IPS DF 4.7 (cell line): ENCODE results near the gene SIN3B.

Experiments used
- DNase-seq: peaks from one replicate; pipeline ENCODE4 v3.0.0-alpha.2; 2013; ENCODE audit warnings: low spot score; ENCODE audit errors: extremely low read depth

Gene SIN3B

GRCh38 chr19:16908759-16909158, 79.6 kb downstream of the SIN3B start:
- no peak for DNase-seq

DNA sequence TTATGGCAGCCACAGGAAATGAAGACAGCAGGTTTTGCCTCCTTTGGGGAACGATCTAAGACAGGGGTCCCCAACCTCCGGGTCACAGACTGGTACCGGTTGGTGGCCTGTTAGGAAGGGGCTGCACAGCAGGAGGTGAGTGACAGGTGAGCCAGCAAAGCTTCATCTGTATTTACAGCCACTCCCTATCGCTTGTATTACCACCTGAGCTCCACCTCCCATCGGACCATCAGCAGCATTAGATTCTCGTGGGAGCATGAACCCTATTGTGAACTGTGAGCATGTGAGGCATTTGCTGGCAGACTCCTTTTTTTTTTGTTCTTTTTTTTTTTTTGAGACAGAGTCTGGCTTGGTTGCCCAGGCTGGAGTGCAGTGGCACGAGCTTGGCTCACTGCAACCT, 81.8 kb downstream of the SIN3B start:
- DNase-seq: no peak

DNA sequence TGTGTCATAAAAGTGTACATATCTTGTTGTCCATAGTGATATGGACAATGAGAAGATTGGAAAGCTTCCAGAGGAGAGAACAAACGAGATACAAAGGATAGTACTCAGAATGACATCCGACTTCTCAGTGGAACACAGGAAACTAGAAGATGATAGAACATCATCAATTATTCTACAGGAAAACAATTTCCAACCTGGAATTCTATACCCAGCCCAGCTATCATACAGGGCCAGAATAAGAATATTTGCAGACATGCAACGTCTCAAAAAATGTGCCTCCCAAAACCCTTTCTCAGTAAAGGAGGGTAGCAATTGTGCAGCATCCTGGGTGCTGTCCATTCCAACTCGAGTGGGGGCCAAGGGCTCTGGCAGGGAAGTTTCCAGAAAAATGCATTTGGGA, 83.6 kb downstream of the SIN3B start:
- DNase-seq: no peak

- no peak for DNase-seq
Observed at GRCh38 chr19:16914421-16914820, 85.2 kb downstream of the SIN3B start.

GRCh38 chr19:16915135-16915534, 85.9 kb downstream of the SIN3B start:
- no peak for DNase-seq

- no peak for DNase-seq
Observed at GRCh38 chr19:16915734-16916133, 86.5 kb downstream of the SIN3B start.

- no peak for DNase-seq
Observed at GRCh38 chr19:16917401-16917800, 88.2 kb downstream of the SIN3B start.

- DNase-seq: no peak
Observed at GRCh38 chr19:16919496-16919895, 90.3 kb downstream of the SIN3B start.

- DNase-seq: no peak
Observed at GRCh38 chr19:16920816-16921529, 91.8 kb downstream of the SIN3B start.

- DNase-seq: no peak
Observed at GRCh38 chr19:16921766-16922591, 92.8 kb downstream of the SIN3B start.

DNA sequence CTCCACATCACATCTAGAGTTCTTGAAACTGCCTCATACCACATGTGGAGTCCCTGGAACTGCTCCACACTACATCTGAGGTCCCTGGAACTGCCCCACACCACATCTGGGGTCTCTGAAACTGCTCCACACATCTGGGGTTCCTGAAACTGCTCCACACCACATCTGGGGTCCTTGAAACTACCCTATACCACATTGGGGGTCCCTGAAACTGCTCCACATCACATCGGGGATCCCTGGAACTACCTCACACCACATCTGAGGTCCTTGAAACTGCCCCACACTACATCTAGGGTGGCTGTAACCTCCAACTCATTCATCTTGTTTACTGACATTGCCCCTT, 93.4 kb downstream of the SIN3B start:
- DNase-seq: no peak

GRCh38 chr19:16922949-16923348, 93.8 kb downstream of the SIN3B start:
- DNase-seq: no peak

GRCh38 chr19:16927883-16928282, 98.7 kb downstream of the SIN3B start:
- DNase-seq: no peak

DNA sequence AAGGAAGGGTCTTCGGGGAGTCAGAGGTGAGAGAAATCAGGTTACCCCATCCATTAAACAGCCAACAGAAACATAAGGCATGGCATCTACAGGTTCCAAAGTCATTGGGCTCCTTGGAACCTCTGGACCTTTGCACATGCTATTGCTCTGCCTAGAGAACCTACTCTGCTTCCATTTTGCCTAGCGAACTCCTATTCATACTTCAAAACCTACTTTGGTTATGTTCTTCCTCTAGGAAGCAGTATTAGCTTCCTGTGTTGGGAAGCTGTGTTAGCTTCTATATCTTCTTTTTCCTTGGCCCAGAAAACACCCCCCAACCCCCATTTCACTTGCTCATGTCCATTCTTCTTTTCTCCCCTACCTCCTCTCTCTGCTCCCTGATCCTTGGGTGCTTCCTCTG, 99.2 kb downstream of the SIN3B start:
- DNase-seq: no peak

GRCh38 chr19:16928916-16929315, 99.7 kb downstream of the SIN3B start:
- DNase-seq: no peak
